ENCODE results near the gene PRTN3. TPM values are rescaled to one million over a fixed set of nuclear protein-coding genes. Genes with fewer than 3 reads are reported as not detected.

Gene PRTN3
- total and polyA plus RNA-seq, 2 of the 4 experiments (the other 2 are of a cell fraction): not detected

DNA sequence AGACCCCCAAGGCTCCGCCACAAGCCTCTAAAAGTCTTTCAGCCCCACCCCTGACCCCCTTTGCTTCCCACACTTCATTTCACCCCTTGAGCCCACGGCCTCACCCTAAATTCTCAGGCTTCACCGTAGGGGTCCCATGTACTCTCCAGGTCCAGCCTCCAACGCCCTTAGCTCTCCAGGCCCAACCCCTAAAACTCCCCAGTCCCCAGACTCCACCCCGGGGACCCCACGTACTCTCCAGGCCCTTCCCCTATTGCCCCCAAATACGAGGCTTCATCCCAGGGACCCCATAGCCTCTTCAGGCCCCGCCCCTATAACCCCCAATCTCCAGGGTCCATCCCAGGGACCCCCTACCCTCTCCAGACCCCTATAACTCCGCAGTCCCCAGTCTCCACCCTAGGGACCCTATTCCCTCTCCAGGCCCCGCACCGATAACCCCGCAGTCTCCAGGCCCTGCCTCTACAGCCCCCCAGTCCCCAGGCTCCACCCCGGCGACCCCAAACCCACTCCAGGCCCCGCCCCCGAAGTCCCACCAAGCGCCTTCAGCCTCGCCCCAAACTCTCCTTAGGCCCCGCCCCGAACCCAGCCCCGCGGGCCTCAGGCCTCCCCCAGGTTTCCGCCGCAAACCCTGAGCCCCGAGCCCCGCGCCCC lies 51.6 kb downstream of the PRTN3 start:
- dilution Hi-C loops (cut with HindIII; ENCODE audit: low sequenced_read_pairs, unreplicated experiment): no loop called here
- no peaks in the 10 kb centered on the region for H3K4me1 ChIP-seq (ENCODE audit: control insufficient read depth, insufficient read depth, low read length)
- H3K4ac ChIP-seq (ENCODE audit: low read depth, low read length): peak overlapping the region; percentile 84
- H4K5ac ChIP-seq (ENCODE audit: low read depth, low read length): peak overlapping the region; percentile 88
- CTCF ChIA-PET: no interaction called here
- H4K8ac ChIP-seq (ENCODE audit: low read depth in 2 of 2, low read length in 2 of 2): peak overlapping the region; percentile 24 to 94
- no peak overlapping the region for H2BK20ac ChIP-seq (ENCODE audit: low read depth, low read length)
- H3K9ac ChIP-seq (ENCODE audit: low read depth, low read length): peak overlapping the region; percentile 92
- no peak overlapping the region for H3K23ac ChIP-seq (ENCODE audit: low read depth, low read length)
- intact Hi-C loops (cut with micrococcal nuclease): no loop called here
- H3K27ac ChIP-seq (ENCODE audit: insufficient read depth, low read length): peak overlapping the region; percentile 95
- peak overlapping the region; percentile 71 for H2BK5ac ChIP-seq (ENCODE audit: low read depth, low read length, poor library complexity, severe bottlenecking)
- peak overlapping the region; percentile 86 for H2AK9ac ChIP-seq (replicated peaks; ENCODE audit: low read depth, low read length, poor library complexity)
- in situ Hi-C loops (cut with MboI; ENCODE audit: low sequenced_read_pairs): no loop called here
- H3K9me3 ChIP-seq (ENCODE audit: control insufficient read depth, insufficient read depth, low read length): no peaks in the 10 kb centered on the region
- peaks cover 6% of the 10 kb centered on the region; the same call in 1 of the 2 replicates for H3K9me1 ChIP-seq (ENCODE audit: insufficient read depth, low read length)
- peak overlapping the region; percentile 1 for H3K14ac ChIP-seq (replicated peaks; ENCODE audit: low read depth, low read length)
- 8% methylated on average over 9 of the region's 27 CpGs; no CpG with 5 or more reads in 1 of the 2 experiments for WGBS, 2 experiments (ENCODE audit: extremely low coverage in 2 of 2, insufficient read length in 1 of 2)
- H2AK5ac ChIP-seq (ENCODE audit: low read depth, low read length): peak overlapping the region; percentile 35; the same call in 1 of the 2 replicates
- peaks cover 6% of the 10 kb centered on the region; the same call in 1 of the 2 replicates for H4K20me1 ChIP-seq (ENCODE audit: insufficient read depth, low read length)
- H3K79me1 ChIP-seq (ENCODE audit: low read depth in 1 of 2, low read length in 2 of 2): peaks cover 9 to 31% of the 10 kb centered on the region in 2 experiments
- POLR2A ChIA-PET (ENCODE audit: unreplicated experiment): no interaction called here
- H3K36me3 ChIP-seq (ENCODE audit: control insufficient read depth, insufficient read depth, low read length): peaks cover 33% of the 10 kb centered on the region
- BruUV-seq (replicated peaks): no TSS peak
- H3K27me3 ChIP-seq (ENCODE audit: control insufficient read depth, insufficient read depth, low read length): no peaks in the 10 kb centered on the region
- TF ChIP-seq BHLHE40 (IDR thresholded peaks at IDR 0.05; ENCODE audit: low read depth, low read length) (no peak), NFE2L2 (IDR thresholded peaks at IDR 0.05; ENCODE audit: low read depth, low read length) (no peak), FOS (IDR thresholded peaks at IDR 0.05; ENCODE audit: low read depth, low read length) (no peak), MAFK (IDR thresholded peaks at IDR 0.05; ENCODE audit: low read depth, low read length) (no peak)
- H3K56ac ChIP-seq (ENCODE audit: extremely low read depth, insufficient read depth, low read length): peak overlapping the region; percentile 60
- peak; percentile 52 for ATAC-seq (ENCODE audit: low read depth)
- peak overlapping the region; percentile 97 for H3K4me3 ChIP-seq (ENCODE audit: insufficient read depth, low read depth, low read length)
- peak overlapping the region; percentile 67; the same call in 1 of the 2 replicates for H3K18ac ChIP-seq (ENCODE audit: low read depth, low read length)
- peak overlapping the region; percentile 85 for H2AFZ ChIP-seq (replicated peaks; ENCODE audit: low read length, poor library complexity)
- H4K91ac ChIP-seq (ENCODE audit: insufficient read depth, low read depth, low read length): peak overlapping the region; percentile 79; the same call in 1 of the 2 replicates
- H2BK15ac ChIP-seq (ENCODE audit: low read depth, low read length): no peak overlapping the region
- no peak for DNase-seq
- peak overlapping the region; percentile 99 for H3K4me2 ChIP-seq (ENCODE audit: low read depth, low read length)
- no peak overlapping the region; the same call in 1 of the 2 replicates for H2BK120ac ChIP-seq (ENCODE audit: low read depth, low read length)
